ENCODE data around the gene ZNF526. TPM values are rescaled to one million over a fixed set of nuclear protein-coding genes. Genes with fewer than 3 reads are reported as not detected.

ZNF526 gene, protein sequence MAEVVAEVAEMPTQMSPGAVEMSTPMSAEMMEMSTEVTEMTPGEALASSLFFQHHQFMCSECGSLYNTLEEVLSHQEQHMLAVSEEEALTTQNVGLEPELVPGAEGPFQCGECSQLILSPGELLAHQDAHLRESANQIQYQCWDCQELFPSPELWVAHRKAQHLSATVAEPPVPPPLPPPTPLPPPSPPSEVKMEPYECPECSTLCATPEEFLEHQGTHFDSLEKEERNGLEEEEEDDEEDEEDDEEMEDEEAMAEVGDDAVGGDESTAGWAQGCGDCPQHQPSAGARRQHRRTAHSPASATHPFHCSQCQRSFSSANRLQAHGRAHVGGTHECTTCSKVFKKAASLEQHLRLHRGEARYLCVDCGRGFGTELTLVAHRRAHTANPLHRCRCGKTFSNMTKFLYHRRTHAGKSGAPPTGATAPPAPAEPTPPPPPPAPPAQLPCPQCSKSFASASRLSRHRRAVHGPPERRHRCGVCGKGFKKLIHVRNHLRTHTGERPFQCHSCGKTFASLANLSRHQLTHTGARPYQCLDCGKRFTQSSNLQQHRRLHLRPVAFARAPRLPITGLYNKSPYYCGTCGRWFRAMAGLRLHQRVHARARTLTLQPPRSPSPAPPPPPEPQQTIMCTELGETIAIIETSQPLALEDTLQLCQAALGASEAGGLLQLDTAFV
- total RNA-seq (2022) (19.4 and 22.6 TPM in 2 replicates), Bru-seq, nascent RNA (percentile 78 among the genes with signal in this experiment), BruChase-seq, experiment 1, labeled RNA remaining after a 2-hour chase (percentile 76 among the genes with signal in this experiment), BruChase-seq, experiment 2, labeled RNA remaining after a 6-hour chase (percentile 71 among the genes with signal in this experiment)
- long read RNA-seq, full-length matches to known transcripts: 29 of 35 reads
- long read RNA-seq, partial matches to known transcripts: 1 of 35 reads
- long read RNA-seq, other reads (novel, unspliced or antisense): 5 of 35 reads

DNA sequence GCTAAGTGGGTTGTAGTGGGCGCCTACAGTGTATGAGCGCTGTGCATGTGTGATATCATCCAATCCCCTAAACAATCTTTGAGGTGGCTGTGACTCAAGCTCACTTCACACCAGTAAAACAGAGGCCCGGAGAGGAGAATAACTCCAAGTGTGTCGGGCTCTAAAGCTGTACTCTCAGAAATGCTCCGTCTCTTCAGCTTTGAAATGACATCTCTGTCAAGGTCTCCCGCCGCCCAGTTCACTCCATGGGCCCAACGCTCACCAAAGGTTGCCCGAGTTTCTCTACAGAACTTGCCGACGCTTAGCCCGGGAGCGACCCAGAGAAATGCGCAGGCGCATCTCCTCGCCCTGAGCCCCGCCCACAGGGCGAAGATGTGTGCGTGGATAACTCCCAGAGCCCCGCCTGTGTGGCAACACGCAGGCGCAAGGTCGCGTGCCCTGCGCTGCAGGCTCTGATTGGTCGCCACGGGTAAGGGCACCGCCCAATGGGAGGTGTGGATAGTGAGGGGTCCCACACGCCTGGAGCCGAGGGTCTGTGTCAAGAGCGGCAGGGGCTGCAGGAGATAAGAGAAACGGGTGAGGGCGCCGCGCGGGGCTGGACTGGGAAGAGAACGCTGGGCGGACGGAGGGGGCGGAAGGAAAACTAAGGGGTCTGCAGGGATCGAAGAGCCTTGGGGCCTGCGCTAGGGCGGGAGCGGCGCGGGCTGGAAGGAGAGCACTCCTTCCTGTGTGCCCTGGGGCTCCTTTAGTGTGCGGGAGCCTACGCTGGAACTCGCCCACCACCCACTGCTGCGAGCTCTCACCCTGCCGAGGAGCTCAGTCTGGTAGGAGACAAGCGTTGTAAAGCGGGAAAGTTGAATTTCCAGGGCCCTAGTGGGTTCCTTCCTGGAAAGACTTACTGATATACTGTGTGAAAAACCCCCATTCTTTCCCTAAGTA is at the start of gene ZNF526:
ZNF526 (plus strand) TSS at position 501 of the 939 bp plus-strand sequence. CDS start 4,092 bp downstream, outside the sequence.
- H3K27ac Mint-ChIP-seq (ENCODE audit: unreplicated experiment): peak within 1 kb of the TSS; percentile 94
- CTCF ChIA-PET: interaction anchor here (0.6 kb wide), 2 partner anchors 160 to 222 kb away, joined by 3 to 6 read pairs; no protein-coding TSS in a partner anchor
- intact Hi-C loops (cut with micrococcal nuclease; ENCODE audit: unreplicated experiment): loop anchor here (1.0 kb wide), 3 partner anchors 22 to 48 kb away; partner anchors contain the start of genes ERF and GSK3A
- peaks cover 25% of the 10 kb centered on the region for H3K4me1 ChIP-seq
- peak within 1 kb of the TSS; percentile 93 for H3K4me3 Mint-ChIP-seq (ENCODE audit: unreplicated experiment)
- H3K27me3 Mint-ChIP-seq (ENCODE audit: insufficient read depth, unreplicated experiment): no peaks in the 10 kb centered on the region
- H3K27me3 ChIP-seq (replicated peaks; ENCODE audit: control insufficient read depth, insufficient read depth, low read length): no peaks in the 10 kb centered on the region
- BruUV-seq (replicated peaks): TSS peak; percentile 92
- POLR2A ChIA-PET: interaction anchor here (1.8 kb wide), 1 partner anchor 23 kb away, joined by 12 read pairs; no protein-coding TSS in a partner anchor
- peak; percentile 99 for DNase-seq
- peaks cover 5% of the 10 kb centered on the region for H3K36me3 ChIP-seq (ENCODE audit: control insufficient read depth, insufficient read depth, low read length)
- TF ChIP-seq, protein P1, sequence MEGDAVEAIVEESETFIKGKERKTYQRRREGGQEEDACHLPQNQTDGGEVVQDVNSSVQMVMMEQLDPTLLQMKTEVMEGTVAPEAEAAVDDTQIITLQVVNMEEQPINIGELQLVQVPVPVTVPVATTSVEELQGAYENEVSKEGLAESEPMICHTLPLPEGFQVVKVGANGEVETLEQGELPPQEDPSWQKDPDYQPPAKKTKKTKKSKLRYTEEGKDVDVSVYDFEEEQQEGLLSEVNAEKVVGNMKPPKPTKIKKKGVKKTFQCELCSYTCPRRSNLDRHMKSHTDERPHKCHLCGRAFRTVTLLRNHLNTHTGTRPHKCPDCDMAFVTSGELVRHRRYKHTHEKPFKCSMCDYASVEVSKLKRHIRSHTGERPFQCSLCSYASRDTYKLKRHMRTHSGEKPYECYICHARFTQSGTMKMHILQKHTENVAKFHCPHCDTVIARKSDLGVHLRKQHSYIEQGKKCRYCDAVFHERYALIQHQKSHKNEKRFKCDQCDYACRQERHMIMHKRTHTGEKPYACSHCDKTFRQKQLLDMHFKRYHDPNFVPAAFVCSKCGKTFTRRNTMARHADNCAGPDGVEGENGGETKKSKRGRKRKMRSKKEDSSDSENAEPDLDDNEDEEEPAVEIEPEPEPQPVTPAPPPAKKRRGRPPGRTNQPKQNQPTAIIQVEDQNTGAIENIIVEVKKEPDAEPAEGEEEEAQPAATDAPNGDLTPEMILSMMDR (IDR thresholded peaks at IDR 0.05; ENCODE audit: insufficient read depth in 1 of 2, low read depth in 1 of 2, low read length in 1 of 2, severe bottlenecking in 1 of 2, unreplicated experiment in 1 of 2): peak in 1 of 2 experiments; percentile 2
- H3K9me3 ChIP-seq: no peaks in the 10 kb centered on the region
- H3K9me3 Mint-ChIP-seq (ENCODE audit: unreplicated experiment): no peaks in the 10 kb centered on the region
- peaks cover 47% of the 10 kb centered on the region for H3K36me3 Mint-ChIP-seq (ENCODE audit: insufficient read depth, unreplicated experiment)
- peak within 1 kb of the TSS; percentile 79 for H3K4me3 ChIP-seq (ENCODE audit: low read depth, low read length)
- peaks cover 22% of the 10 kb centered on the region for H3K4me1 Mint-ChIP-seq (ENCODE audit: low read depth, unreplicated experiment)

DNA sequence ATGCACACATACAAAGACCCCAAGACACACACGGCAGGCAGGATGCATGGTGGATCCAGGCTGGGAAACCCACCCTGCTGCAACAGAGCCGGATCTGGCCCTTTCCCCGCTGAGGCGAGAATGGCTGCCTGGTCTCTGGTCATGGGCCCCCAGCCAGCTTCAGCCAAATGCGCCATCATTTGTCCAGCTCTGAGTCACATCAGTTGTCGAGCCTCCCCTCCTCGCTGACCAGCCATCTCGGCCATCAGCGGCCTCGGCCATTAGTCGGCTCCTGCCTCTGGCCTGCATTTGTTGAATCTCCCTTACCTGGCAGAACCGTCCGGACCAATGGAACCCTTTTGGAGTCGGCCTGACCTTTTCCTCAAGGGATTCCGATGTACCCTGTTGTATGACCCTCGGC is 49.4 kb upstream of the ZNF526 start:
- Mint-ChIP-seq H3K36me3 (ENCODE audit: insufficient read depth, unreplicated experiment) (no peaks in the 10 kb centered on the region), H3K4me3 (ENCODE audit: unreplicated experiment) (no peak overlapping the region), H3K27ac (ENCODE audit: unreplicated experiment) (no peak overlapping the region), H3K4me1 (ENCODE audit: low read depth, unreplicated experiment) (no peaks in the 10 kb centered on the region), H3K9me3 (ENCODE audit: unreplicated experiment) (no peaks in the 10 kb centered on the region), H3K27me3 (ENCODE audit: insufficient read depth, unreplicated experiment) (peaks cover 15% of the 10 kb centered on the region)
- H3K27me3 ChIP-seq (replicated peaks; ENCODE audit: control insufficient read depth, insufficient read depth, low read length): no peaks in the 10 kb centered on the region; the same call in 1 of the 2 replicates
- no TSS peak for BruUV-seq (replicated peaks)
- H3K36me3 ChIP-seq (ENCODE audit: control insufficient read depth, insufficient read depth, low read length): no peaks in the 10 kb centered on the region
- no peaks in the 10 kb centered on the region for H3K4me1 ChIP-seq
- CTCF ChIA-PET: no interaction called here
- POLR2A ChIA-PET: no interaction called here
- TF ChIP-seq, protein P1 (IDR thresholded peaks at IDR 0.05; ENCODE audit: insufficient read depth in 1 of 2, low read depth in 1 of 2, low read length in 1 of 2, severe bottlenecking in 1 of 2, unreplicated experiment in 1 of 2): no peak
- DNase-seq: no peak
- intact Hi-C loops (cut with micrococcal nuclease; ENCODE audit: unreplicated experiment): no loop called here
- no peak overlapping the region for H3K4me3 ChIP-seq (ENCODE audit: low read depth, low read length)
- H3K9me3 ChIP-seq: no peaks in the 10 kb centered on the region
